C4-2B (cell line): ENCODE measurements around the gene ISG20L2.

Experiments used
- H3K27ac ChIP-seq: fragments of 450-650 bp; 2 replicates; pipeline ENCODE4 v1.5.1; 2017
- CTCF ChIP-seq: fragments of 450-650 bp; conservative IDR thresholded peaks from 2 replicates; pipeline ENCODE4 v1.5.1; 2017; ENCODE audit warnings: mild to moderate bottlenecking
- ZFX ChIP-seq: fragments of 450-650 bp; IDR thresholded peaks from 2 replicates; pipeline ENCODE4 v1.6.1; 2017

The ISG20L2 gene

GRCh38 chr1:156704166-156704711 is 24.3 kb downstream of the ISG20L2 start:
- no peak overlapping the region for H3K27ac ChIP-seq
- TF ChIP-seq ZFX (no peak), CTCF (no peak)

GRCh38 chr1:156703741-156704140 is 24.8 kb downstream of the ISG20L2 start:
- no peak overlapping the region for H3K27ac ChIP-seq
- TF ChIP-seq CTCF (no peak), ZFX (no peak)

- no peak for TF ChIP-seq ZFX
- no peak for TF ChIP-seq CTCF
- no peak overlapping the region for H3K27ac ChIP-seq
Observed at GRCh38 chr1:156703336-156703735, 25.2 kb downstream of the ISG20L2 start.

- TF ChIP-seq ZFX (no peak), CTCF (no peak)
- H3K27ac ChIP-seq = no peak overlapping the region
Observed at GRCh38 chr1:156700736-156701531, 27.6 kb downstream of the ISG20L2 start.

- no peak overlapping the region for H3K27ac ChIP-seq
- TF ChIP-seq ZFX (no peak), CTCF (no peak)
Observed at GRCh38 chr1:156698995-156699394, 29.6 kb downstream of the ISG20L2 start.

- TF ChIP-seq ZFX = no peak
- no peak for TF ChIP-seq CTCF
- no peak overlapping the region for H3K27ac ChIP-seq
Observed at GRCh38 chr1:156697481-156697880, 31.1 kb downstream of the ISG20L2 start.

- no peak overlapping the region for H3K27ac ChIP-seq
- TF ChIP-seq CTCF (no peak), ZFX (no peak)
Observed at GRCh38 chr1:156696755-156697154, 31.8 kb downstream of the ISG20L2 start.
